Lung (tissue), 12 donors: Measurements from ENCODE around the gene NPAT. TPM values are rescaled to one million over a fixed set of nuclear protein-coding genes. Genes with fewer than 3 reads are reported as not detected.

Source experiments
- ATAC-seq: fragments of 200-7000 bp; cut with Tn5 transposase; one replicate; pipeline ENCODE4 v1.9.1; 2020; ENCODE audit warnings: moderate number of reproducible peaks; ENCODE audit not compliant: insufficient read depth, low FRiP score
- DNase-seq, 3 donors: peaks; one replicate each; pipeline ENCODE4 v3.0.0-alpha.2; 2013 to 2017
- H3K27ac ChIP-seq, 2 donors: one replicate each; pipeline ENCODE4 v1.5.1; 2013; ENCODE audit warnings: mild to moderate bottlenecking in 2 of 2, moderate library complexity in 2 of 2, control low read depth in 1 of 2, inconsistent platforms in 1 of 2, low read depth in 1 of 2, low read length in 1 of 2
- H3K27me3 ChIP-seq, 3 donors: one replicate each; pipeline ENCODE4 v1.5.1; 2013; ENCODE audit warnings: low read length in 2 of 3; ENCODE audit not compliant: control insufficient read depth in 3 of 3, insufficient read depth in 3 of 3
- H3K36me3 ChIP-seq, 4 donors: one replicate each; pipeline ENCODE4 v1.5.1; 2013; ENCODE audit warnings: low read length in 4 of 4, mild to moderate bottlenecking in 1 of 4, moderate library complexity in 1 of 4; ENCODE audit not compliant: control insufficient read depth in 4 of 4, insufficient read depth in 4 of 4
- H3K4me1 ChIP-seq, 5 donors: one replicate each; pipeline ENCODE4 v1.5.1; 2013; ENCODE audit warnings: low read length in 5 of 5, mild to moderate bottlenecking in 2 of 5, moderate library complexity in 1 of 5; ENCODE audit not compliant: control insufficient read depth in 5 of 5, insufficient read depth in 5 of 5
- H3K4me3 ChIP-seq: one replicate; pipeline ENCODE4 v1.5.1; 2013; ENCODE audit warnings: mild to moderate bottlenecking, control low read depth, moderate library complexity
- H3K9ac ChIP-seq, 2 donors: one replicate each; pipeline ENCODE4 v1.5.1; 2013; ENCODE audit warnings: low read length in 2 of 2, control low read depth in 1 of 2; ENCODE audit not compliant: insufficient read depth in 1 of 2
- H3K9me3 ChIP-seq, 4 donors: one replicate each; pipeline ENCODE4 v1.5.1; 2013; ENCODE audit warnings: low read length in 3 of 4, mild to moderate bottlenecking in 1 of 4, moderate library complexity in 1 of 4; ENCODE audit not compliant: control insufficient read depth in 4 of 4, insufficient read depth in 3 of 4
- CTCF ChIP-seq: IDR thresholded peaks from 2 replicates; pipeline ENCODE4 v1.5.1; 2012; ENCODE audit warnings: mild to moderate bottlenecking; ENCODE audit errors: control extremely low read depth, extremely low read depth
- WGBS, 2 donors: extraction: QIAGEN DNeasy Blood & Tissue Kit; methylation state at CpG; one replicate each; pipeline ENCODE4 v1.1.7; 2013; 5-methylcytosine and 5-hydroxymethylcytosine counted together
- polyA plus RNA-seq, 2 donors: library from polyadenylated mRNA; stranded (reverse); fragments of 200-250 nt; gene quantifications; one replicate each; pipeline ENCODE4 v1.2.1, GENCODE V29; 2013
- total RNA-seq, 2 donors: library from RNA; depleted of rRNA in 1 of 2; stranded (reverse); fragments of >200 nt in 1 of 2; gene quantifications; one replicate each; pipeline ENCODE4 v1.2.1, GENCODE V29; 2014 to 2021
- donor health status: control.
- donor health status: control.
- donor health status: Bipolar disorder and iron deficiency.
- donor health status: healthy.
- donor health status: DM: yes; HTN: yes; CAD: no.

Gene NPAT
- total and polyA plus RNA-seq, 4 donors: 2.4 to 26.2 (median 7.5) TPM

- 88 to 94% methylated on average over 3 of the region's 3 CpGs for WGBS, 2 donors
- H3K9me3 ChIP-seq: no peaks in the 10 kb centered on the region
- no peak overlapping the region for H3K9ac ChIP-seq
- no peaks in the 10 kb centered on the region for H3K27me3 ChIP-seq
- no peak overlapping the region for H3K27ac ChIP-seq
- H3K36me3 ChIP-seq: peaks cover 3 to 12% (median 7%) of the 10 kb centered on the region in 4 donors
- no peak overlapping the region for H3K4me3 ChIP-seq
- ATAC-seq (no peak), DNase-seq (no peak)
- TF ChIP-seq CTCF: no peak
- H3K4me1 ChIP-seq: peaks cover 0 to 10% (median 0%) of the 10 kb centered on the region in 5 donors
Measured at GRCh38 chr11:108196901-108197300, 25.5 kb downstream of the NPAT start.

DNA sequence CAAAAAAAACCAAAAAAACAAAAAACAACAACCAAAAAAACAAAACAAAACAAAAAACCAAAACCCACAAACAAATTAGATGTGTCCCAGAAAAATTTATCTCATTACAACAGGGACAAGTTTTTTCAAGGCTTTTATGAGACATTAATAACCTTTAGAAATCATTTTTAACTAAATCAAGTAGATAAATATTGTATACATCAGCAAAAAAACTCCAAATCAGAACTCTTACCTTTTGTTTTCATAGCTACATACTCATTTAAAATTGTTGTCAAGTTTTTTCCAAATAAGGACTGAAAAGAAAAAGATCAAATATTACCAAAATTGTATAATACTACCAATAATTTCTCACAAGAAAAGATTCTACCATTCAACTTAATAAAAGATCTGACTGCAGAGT, 28.7 kb downstream of the NPAT start:
- DNase-seq (no peak), ATAC-seq (no peak)
- H3K9me3 ChIP-seq: no peaks in the 10 kb centered on the region
- no peak for TF ChIP-seq CTCF
- no peak overlapping the region for H3K4me3 ChIP-seq
- H3K36me3 ChIP-seq: peaks cover 6 to 27% (median 13%) of the 10 kb centered on the region in 4 donors
- no peak overlapping the region for H3K9ac ChIP-seq
- peaks cover 0 to 2% (median 0%) of the 10 kb centered on the region in 5 donors for H3K4me1 ChIP-seq
- H3K27me3 ChIP-seq: no peaks in the 10 kb centered on the region
- H3K27ac ChIP-seq: no peak overlapping the region

DNA sequence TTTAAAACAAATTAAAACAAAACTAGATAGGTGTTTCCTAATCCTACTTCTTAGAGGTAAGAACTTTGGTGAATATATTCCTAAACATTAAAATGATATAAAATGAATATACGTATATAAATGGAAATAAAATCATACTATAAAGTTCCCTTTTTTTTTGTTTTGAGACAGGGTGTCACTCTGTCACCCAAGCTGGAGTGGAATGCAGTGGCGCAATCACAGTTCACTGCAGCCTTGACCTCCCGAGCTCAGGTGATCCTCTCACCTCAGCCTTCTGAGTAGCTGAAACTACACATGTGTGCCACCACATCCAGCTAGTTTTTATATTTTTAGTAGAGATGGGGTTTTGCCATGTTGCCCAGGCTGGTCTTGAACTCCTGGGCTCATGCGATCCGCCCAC, 44.9 kb downstream of the NPAT start:
- Histone ChIP-seq H3K9ac (no peak overlapping the region), H3K36me3 (peaks cover 10 to 18% (median 15%) of the 10 kb centered on the region in 4 donors), H3K27ac (no peak overlapping the region), H3K9me3 (no peaks in the 10 kb centered on the region), H3K4me1 (no peaks in the 10 kb centered on the region), H3K27me3 (no peaks in the 10 kb centered on the region), H3K4me3 (no peak overlapping the region)
- no peak for ATAC-seq
- TF ChIP-seq CTCF: no peak
- DNase-seq: no peak
- 86 to 96% methylated on average over 5 of the region's 5 CpGs for WGBS, 2 donors

DNA sequence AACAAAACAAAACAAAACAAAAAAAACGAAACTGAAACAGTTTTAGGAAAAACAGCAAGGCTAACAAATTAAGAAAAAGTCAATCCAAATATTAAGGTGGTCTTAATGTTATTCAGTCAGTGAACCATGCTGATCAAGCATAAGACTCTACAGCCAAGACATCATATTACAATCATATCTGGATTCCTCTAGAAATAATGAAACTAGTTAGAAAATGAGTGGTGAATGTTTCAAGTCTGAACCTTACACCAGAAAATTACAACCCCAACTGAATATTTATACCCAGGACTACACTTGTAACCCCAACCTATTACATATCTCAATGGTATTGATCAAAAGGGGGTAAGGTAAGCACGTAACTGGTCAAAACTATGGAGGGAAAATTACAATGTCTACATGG, 52.3 kb downstream of the NPAT start:
- Histone ChIP-seq H3K27ac (no peak overlapping the region), H3K27me3 (no peaks in the 10 kb centered on the region), H3K4me3 (no peak overlapping the region), H3K36me3 (peaks cover 13 to 32% (median 21%) of the 10 kb centered on the region in 4 donors), H3K9me3 (no peaks in the 10 kb centered on the region), H3K4me1 (no peaks in the 10 kb centered on the region), H3K9ac (no peak overlapping the region)
- TF ChIP-seq CTCF: no peak
- no peak for ATAC-seq
- DNase-seq: no peak
- 70 to 87% methylated on average over 2 of the region's 2 CpGs for WGBS, 2 donors
